ELF-1 (cell line): ENCODE measurements around the gene HOXC5.
A peak's percentile ranks its signal among the peaks of the same experiment; 100 is the strongest.

Experiments
- DNase-seq: peaks from one replicate; pipeline ENCODE4 v3.0.0-alpha.2; 2016; ENCODE audit warnings: low read depth, low spot score

HOXC5 gene

GRCh38 chr12:54019924-54020590 lies 12.8 kb upstream of the HOXC5 start:
- DNase-seq = no peak

- no peak for DNase-seq
Measured at GRCh38 chr12:54020591-54021405, 12.1 kb upstream of the HOXC5 start.

- DNase-seq = peak; percentile 89
Measured at GRCh38 chr12:54021432-54022013, 11.3 kb upstream of the HOXC5 start.

GRCh38 chr12:54022960-54023884 lies 9.6 kb upstream of the HOXC5 start:
- DNase-seq = no peak

GRCh38 chr12:54024127-54024526 lies 8.7 kb upstream of the HOXC5 start:
- peak; percentile 48 for DNase-seq

- DNase-seq = no peak
Measured at GRCh38 chr12:54024581-54025305, 8.1 kb upstream of the HOXC5 start.

- DNase-seq = no peak
Measured at GRCh38 chr12:54025499-54026405, 7.1 kb upstream of the HOXC5 start.

GRCh38 chr12:54026640-54027441 lies 6.0 kb upstream of the HOXC5 start:
- DNase-seq = no peak

GRCh38 chr12:54027442-54027786 lies 5.4 kb upstream of the HOXC5 start:
- no peak for DNase-seq

- DNase-seq = no peak
Measured at GRCh38 chr12:54028314-54029201, 4.3 kb upstream of the HOXC5 start, which contains the start of gene HOXC6. Gene HOXC6 (plus strand): TSS chr12:54028440. CDS start chr12:54028522, 82 bp downstream.

GRCh38 chr12:54029529-54030441 lies 3.1 kb upstream of the HOXC5 start:
- DNase-seq = no peak

- no peak for DNase-seq
Measured at GRCh38 chr12:54030442-54030801, 2.4 kb upstream of the HOXC5 start.

- DNase-seq = peak; percentile 84
Measured at GRCh38 chr12:54030889-54031471, 1.9 kb upstream of the HOXC5 start.

GRCh38 chr12:54031480-54031879 lies 1.4 kb upstream of the HOXC5 start:
- DNase-seq = no peak

- no peak for DNase-seq
Measured at GRCh38 chr12:54032086-54032619, 697 bp upstream of the HOXC5 start.
